IPS-11a (cell line): ENCODE measurements around the gene CA10.

Experiments used
- H3K4me3 ChIP-seq: one replicate; pipeline ENCODE4 v1.5.1; 2013; ENCODE audit warnings: low read depth, low read length, control low read depth

CA10 gene

DNA sequence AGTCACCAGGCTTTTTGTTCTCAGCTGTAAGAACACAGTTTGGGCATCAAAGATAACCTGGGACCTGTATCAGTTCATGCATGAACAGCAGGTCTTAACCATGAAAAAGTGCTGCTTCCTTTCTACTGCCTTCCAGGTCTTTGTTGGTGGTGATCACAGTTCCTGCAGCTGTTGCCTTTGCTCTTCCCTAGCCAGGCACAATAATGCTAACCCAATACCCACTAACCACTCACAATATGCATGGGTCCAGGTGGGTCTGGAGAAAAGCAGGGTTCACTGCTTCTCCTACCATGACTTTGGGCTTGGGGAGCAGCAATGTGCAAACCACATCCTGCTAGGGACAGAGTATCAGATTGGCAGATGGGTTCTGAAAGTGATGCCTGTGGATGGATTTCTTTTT, 501.3 kb downstream of the CA10 start:
- no peak overlapping the region for H3K4me3 ChIP-seq

DNA sequence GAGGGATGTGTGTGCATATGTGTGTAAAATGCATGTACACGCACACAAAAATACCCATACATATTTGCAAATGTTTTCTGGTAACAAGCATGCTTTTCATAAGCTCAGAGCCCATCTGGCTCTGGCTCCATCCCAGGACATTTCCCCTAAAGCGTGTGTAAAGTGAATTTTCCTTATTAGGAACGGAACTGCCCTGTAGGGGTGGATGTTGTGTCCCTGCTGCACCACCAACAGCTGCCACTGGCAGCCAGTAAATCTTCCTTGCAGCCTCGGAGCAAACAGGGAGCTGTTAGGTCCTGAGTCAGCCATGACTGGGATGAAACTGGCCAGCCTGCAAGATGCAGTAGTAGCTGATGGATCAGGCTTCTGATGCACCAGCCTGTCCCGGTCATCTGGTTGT, 504.6 kb downstream of the CA10 start:
- H3K4me3 ChIP-seq, result no peak overlapping the region

DNA sequence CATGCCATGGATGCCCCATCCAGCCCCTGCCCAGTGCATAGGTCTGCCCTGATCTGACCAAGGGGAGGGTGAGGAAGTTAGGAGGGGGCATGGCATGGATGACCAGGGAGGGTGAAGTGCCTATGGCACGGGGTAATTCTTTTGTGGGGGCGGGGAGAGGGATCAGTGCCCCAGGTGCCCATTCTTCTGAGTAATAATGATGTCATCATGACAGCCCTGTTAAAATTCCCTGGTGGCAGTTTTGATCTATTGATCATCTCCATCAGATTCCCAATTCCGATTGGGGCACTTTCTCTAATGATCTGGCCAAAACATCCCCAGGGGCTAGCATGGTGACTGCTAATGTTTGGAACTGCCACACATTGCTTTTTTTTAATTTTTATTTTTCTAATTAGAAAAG, 506.0 kb downstream of the CA10 start:
- no peak overlapping the region for H3K4me3 ChIP-seq

DNA sequence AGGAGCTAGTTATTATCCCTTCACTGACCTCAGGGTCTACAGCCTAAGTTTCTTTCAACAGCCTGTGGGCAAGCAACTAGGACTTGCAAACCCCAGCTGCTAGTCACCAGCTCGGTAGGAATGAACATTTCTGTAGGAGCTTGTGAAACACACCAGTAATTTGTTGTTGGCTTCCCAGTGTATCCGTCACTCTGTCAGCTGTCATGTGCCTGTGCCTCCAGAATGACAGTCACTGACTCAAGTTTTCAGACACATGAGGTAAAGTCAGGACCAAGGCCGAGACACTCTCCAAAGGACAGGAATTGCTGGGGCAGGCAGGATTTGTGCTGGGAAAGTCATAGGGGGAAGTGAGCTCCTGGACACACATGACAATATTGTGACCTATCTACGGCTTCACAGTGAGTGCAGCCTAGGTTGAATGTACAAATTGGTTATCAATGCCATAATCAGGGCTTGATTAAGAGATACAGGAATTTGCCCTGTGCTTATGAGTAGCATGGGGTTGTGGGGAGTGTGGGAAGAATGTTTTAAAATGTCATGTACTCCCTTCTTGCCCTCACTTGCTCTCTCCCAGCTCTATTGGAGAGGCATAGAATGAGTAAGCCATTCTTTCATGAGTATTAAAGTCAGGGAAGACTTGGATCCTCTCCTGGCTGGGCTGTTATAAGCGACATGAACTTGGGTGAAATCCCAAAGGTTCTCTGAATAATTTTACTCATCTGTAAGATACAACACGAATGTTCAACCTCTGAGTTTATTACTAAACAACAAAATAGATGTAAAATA, 506.8 kb downstream of the CA10 start:
- H3K4me3 ChIP-seq, result no peak overlapping the region

DNA sequence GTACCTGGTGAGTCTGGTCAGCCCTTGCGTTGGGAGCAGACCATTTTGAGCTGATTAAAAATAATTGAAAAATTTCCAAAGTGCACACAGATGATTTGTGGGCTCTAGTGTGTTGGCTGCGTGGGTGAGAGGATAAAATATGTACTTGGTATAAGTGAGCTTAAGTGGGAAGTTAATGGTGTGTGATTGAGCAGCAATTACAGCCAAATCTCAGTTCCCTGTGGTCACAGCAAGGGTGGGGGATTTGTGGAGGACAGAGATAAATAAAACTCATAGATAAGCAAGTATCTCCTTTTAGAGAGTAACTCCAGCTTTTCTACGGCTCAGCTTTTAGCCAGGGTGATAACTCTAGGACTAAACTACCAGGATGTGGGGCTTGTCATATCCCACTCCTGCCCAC, 507.7 kb downstream of the CA10 start:
- H3K4me3 ChIP-seq, result no peak overlapping the region

DNA sequence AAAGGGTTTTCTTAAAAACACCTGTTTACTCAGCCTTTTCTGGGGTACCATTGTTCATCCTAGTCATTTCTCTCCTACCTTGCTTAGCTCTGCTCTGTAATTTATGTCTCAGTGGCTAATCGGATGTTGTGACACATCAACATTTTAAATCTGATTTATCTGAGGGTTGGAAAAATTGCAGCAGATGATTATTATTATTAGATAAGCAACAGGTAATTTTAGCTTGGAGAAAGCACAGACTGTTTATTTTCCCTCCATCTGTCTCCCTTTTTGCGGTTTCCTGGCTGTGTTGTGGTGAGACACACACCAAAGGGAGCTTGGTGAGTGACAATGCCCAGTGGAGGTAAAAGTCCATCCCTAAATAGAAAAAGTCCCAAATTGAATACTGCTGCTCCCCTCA, 508.3 kb downstream of the CA10 start:
- no peak overlapping the region for H3K4me3 ChIP-seq

DNA sequence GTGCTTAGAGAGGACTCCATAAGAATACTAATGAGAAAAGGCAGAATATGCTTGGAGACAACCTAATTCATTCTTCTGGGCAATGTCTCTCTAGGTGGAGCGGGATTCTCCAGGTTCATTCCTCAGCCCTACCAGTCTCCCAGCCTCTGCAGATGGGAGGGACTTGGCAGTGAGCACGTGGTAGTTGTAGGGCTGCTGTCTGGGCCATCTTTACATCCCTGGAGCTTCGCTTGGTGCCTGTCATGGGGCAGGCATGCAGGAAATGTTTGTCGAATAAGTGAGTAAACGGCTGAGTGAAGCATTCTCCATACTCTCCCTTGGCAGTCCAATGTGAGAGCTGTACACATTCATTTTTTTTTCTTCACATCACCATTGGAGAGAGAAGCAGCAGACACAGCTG, 510.7 kb downstream of the CA10 start:
- H3K4me3 ChIP-seq, result no peak overlapping the region

DNA sequence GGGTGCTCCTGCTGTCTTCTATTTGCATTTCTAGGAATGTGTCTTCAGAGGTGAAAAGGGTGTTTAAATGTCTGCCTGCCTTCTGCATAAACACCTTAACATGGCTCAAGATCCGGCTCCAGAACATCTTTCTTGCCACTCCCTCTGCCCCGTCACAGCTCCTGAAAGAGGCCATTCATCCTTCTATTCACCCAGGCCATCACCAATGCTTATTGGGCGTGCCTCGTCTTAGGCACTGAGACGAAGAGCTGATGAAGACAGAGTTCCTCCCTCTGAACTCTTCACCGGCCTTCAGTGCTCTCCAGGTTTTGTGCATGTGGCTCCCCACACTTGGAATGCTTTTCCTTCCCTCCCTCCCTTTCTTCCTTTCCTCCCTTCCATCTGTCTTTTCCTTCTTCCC, 511.4 kb downstream of the CA10 start:
- no peak overlapping the region for H3K4me3 ChIP-seq

DNA sequence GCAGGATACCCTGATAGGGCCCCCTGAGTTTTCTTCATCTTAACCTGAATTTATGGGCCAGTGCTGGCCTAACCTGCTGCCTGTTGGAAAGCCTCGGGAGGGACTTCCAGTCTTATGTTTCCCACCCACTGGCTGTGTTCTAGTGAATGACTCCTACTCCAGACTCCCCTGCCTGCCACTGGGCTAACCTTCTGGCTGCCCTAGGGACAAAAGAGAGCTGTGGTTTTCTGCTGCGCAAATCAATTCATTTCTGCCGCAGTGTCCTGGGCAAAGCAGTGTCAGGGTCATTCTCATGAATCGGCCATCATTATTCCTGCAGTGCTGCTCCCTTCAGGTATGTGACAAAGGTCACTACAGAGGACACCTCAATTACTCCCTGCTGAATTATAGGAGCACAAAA, 512.0 kb downstream of the CA10 start:
- no peak overlapping the region for H3K4me3 ChIP-seq

DNA sequence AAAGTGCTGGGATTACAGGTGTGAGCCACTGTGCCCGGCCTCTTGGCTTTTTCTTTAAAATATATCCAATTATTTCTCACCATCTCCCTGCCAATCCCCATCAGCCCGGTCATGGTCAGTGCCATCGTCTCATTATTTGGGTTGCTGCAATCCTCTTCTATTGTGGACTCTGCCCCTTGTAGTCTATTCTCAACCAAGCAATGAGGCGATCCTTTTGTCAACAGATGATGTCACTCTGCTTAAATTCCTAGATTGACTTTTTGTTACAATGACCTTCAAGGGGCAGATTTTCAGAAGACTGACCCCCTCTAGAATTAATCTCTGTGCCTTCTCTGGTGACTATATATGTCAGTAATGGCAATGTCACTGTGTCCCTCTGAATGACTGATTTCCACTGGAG, 513.5 kb downstream of the CA10 start:
- no peak overlapping the region for H3K4me3 ChIP-seq

DNA sequence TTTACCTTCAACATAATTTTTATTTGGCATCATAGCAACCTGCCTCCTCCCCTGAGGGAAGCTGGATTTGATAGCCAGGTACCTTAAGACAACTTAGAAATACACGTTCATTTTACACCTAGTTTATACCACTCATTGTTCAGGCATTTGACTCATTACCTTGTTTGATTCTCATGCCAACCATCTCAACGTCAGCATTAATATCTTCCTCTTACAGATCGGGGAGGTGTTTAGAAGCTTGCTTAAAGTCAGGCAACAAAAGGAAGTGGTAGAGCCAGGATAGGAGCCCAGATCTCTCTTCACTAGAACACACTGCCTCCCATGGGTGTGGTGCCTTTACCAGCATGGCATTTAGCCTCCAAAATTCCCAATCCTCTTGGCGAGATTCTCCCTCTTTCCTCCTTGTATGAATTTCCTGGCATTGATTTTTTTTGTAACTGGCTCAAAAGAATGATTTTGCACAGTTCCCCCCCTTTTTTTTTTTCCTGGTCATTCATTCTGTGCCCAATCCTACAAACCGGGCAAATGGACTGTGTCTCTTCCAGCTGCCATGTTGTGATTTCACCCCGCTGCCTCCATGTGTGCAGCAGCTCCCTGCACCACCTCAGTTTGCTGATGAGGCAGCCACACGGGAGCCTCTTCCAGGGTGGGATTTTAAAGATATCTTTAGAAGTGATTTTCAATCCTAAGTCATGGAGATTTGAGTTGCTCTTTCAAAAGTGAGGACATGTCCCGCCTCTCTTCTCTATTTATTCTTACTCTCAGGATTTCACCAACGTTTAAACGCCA, 514.6 kb downstream of the CA10 start:
- no peak overlapping the region for H3K4me3 ChIP-seq

DNA sequence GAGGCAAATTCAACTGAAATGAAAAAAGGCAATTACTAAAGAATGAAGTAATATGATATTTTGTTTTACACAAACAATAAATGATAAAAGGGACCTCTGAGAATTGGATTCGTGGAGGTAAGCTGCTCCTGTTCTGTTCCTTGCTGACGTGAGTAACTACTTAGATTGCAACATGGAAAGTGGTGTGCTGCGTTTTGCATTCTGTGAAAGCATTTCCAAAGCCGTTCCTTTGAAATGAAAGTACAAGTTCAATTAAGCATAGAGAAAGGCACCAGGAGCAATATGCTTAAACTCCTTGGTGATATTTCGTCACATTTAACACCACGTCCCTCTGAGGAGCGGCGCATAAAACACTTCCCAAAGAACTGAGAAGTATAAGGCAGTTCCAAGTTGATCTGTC, 516.5 kb downstream of the CA10 start:
- no peak overlapping the region for H3K4me3 ChIP-seq

DNA sequence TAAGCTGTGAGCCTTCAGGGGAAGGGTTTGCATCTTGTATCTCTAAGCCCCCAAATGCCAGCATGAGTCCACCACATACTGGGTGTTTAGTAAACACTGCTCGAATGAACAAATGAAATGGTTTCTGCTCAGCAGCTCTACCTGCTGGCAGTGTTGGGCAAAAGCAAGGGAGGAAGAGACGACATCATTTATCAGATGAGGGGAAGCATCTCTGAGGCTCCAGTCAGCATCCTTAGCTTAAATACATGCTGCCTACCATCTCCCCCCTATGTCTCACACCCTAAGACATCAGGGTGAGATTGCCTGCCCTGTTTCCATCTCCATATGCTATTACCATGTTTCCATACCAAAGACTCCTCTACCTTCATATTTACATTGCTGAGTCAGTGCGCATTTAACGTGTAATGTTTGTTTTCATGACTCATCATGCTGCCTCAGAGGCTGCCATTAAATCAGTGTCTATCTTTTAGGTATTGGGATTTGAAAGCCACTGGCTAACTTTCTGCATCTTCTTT, 518.3 kb downstream of the CA10 start:
- H3K4me3 ChIP-seq, result no peak overlapping the region

DNA sequence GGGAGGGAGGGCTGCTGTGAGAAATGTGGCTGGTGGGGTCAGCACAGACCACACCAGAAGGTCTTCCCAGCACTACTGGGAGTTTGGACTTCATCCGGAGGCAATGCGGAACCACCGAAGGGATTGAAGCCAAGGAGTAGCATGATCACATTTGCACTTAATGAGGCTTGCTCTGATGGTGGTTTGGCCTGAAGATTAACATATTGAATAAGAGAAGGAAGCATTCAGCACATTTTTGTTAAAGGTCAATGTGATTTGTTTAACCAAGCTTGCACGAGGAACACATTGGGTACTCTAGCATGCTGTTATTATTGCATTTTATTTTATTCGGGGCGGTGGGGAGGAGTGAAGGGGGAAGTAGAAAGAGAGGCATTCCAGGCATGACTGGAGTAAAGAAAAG, 519.5 kb downstream of the CA10 start:
- H3K4me3 ChIP-seq, result no peak overlapping the region

DNA sequence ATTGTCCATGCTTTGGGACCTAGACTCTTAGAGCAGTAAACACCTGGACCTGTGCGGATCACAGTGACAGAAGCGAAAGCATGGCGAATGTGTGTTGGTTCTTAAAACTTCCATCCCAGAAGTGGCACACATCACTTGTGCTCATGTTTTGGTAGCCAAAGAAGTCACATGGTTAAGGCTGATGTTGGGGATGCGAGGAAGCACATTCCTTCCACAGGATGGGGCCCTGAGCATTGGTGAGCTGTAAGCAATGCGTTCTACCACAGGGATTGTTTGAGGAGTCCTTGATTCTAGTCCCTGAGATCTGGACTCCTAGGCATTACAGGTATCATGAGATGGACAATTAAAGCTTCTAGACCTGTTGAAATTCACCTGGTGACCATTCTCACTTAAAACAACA, 522.2 kb downstream of the CA10 start:
- H3K4me3 ChIP-seq, result no peak overlapping the region

DNA sequence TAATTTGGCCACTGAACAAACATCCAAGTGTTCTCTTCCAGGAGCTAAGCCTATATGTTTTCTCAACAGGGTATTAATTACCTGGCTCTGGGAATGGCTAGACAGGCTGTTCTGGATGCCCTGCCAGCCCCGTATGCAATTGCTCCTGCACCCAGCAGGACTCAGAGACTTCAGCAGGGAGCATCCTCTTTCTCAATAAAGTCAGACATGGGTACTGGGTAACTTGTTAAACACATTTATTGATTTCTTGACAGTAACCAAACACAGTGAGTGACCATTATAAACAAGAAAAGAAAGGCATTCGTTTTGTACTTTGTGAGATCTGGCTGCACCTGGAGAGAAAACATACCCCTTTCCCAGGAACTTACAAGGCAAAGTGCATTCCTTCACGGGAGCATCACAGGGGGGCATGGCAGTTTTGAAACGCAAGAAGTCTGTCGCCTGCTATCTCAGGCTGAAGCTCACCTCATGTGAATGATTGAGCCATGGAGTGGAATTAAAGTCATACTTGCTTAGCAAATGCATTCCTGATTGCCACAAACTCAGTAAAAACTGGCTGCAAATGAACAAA, 528.3 kb downstream of the CA10 start:
- H3K4me3 ChIP-seq, result no peak overlapping the region

DNA sequence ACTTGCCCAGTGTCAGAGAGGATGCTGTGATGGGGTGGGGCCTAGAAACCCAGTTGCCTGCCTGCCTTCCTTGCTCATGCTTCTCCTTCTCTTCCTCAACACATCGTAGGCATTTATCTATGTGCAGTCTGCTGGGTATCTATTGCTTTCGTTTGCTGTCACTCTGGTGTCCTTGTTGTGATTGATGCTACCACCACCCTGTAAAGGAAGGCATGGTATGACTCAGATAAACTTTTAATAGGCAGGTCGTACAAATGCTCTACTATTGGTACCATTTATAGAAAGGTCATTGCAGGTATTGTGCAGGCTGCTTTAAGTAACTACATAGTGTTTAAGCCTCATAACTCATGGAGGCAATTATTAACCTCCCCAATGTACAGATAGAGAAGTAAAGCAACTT, 529.3 kb downstream of the CA10 start:
- no peak overlapping the region for H3K4me3 ChIP-seq

DNA sequence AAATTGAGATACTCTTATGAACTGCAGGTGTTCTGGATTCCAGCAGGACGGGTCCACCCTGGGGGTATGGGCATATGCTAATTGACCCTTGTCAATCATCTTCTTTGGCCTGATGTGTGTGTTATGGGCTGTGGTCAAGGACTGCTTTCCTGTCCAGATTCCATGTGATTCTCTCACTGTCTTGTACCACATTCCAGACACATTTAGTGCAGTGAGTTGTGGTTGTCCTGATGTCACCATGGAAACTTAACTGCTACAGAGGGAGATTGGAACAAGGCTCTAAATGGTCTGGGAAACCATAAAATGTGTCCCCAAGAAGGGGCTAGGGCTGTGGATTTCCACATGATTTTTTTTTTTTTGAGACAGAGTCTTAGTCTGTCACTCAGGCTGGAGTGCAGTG, 530.7 kb downstream of the CA10 start:
- H3K4me3 ChIP-seq, result no peak overlapping the region

DNA sequence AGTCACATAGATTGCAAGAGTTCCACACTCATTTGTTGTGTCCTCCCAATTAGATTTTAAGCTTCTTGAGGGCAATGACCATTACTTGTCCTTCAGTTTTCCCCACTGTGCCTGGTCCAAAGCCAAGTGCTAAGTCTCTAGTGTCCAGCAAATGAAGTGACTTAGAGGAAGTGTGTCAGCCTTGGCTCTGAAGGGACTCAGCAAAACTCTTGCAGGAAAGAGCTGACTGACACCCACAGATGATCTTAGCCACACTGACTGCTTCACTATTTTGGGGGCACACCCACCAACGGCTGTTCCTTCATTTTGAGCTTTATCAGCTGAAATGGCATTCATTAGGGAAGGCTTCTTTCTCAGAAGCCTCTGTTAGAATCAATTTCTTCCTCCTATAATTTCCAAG, 540.0 kb downstream of the CA10 start:
- H3K4me3 ChIP-seq, result no peak overlapping the region

DNA sequence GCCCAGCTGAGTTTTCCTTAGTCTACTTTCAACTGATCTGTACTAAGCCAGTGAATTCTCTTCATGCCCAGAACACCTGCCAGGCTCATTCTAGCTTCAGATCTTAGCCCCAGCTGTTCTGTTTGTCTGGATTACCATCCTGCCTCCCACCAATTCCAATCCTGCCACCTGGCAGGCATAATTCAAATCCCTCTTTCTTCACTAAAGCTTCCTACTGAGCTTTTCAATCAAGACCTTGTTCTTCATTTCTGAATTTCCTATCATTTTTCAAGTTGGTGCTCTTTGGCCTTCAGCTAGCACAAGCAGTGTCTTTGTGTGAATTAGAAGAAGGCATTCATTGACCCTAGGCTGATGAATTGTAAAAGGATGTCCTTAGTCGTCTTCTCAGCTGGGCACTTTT, 540.5 kb downstream of the CA10 start:
- H3K4me3 ChIP-seq, result no peak overlapping the region

DNA sequence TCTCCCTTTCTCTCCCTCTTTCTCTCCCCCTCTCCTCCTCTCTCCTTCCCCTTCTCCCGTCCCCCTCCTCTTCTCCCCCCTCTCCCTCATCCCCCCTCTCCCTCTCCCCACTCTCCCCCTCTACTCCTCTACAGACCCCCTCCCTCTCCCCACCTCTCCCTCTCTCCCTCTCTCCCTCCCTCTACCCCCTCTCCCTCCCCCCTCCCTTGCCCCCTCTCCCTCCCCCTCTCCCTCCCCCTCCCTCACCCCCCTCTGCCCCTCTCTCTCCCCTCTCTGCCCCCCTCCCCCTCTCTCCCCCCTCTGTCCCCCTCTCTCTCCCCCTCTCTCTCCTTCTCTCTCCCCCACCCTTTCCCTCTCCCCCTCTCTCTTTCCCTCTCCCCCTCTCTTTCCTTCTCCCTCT, 545.3 kb downstream of the CA10 start:
- H3K4me3 ChIP-seq, result no peak overlapping the region

DNA sequence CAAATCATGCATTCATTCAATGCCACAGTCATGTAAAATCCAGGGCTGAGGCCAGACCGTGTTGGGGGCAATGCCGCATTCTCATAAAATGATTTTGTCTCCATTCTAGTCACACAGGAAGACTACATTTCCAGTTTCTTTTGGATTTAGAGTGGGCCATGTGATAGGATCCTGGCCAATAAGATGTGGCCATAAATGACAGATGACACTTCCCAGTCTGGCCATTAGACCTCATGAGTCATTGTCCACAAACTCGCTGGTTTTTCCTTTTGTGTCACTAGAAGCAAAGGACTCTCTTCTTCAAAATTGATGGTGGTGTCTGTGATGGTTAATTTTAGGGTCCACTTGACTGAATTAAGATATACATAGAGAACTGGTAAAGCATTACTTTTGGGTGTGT, 545.8 kb downstream of the CA10 start:
- no peak overlapping the region for H3K4me3 ChIP-seq
